GM18499 (cell line): ENCODE data around the gene NAGLU.
"Not testable (repeated sequence)": the region's sequence is repeated elsewhere in the genome, so short reads cannot be mapped to it uniquely, and the experiment has no call there.

Experiments
- ATAC-seq: cut with Tn5 transposase; IDR thresholded peaks from one replicate; pipeline ENCODE4 v1.9.1; 2021; ENCODE audit warnings: moderate number of reproducible peaks; ENCODE audit not compliant: insufficient read depth, unreplicated experiment

NAGLU gene

DNA sequence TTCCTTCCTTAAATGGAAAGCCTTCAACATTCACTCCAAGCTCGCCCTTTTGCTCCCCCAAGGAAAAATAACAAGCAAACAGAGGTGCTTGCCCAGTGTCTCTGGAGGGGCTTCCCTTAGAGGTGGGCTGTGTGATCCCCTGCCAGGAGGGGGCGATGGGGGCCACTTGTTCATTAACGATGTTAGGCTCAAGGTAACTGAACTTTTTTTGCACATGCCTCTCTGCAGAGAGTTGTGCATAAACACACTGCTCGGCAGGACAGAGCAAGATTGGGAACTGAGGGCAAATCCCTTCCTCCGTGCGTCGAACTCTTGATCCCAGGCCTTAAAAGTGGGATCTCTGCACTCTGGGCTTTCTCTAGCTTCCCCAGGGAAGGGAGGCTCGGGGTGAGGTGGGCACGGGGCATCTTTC lies 15.5 kb upstream of the NAGLU start:
- ATAC-seq: no peak

DNA sequence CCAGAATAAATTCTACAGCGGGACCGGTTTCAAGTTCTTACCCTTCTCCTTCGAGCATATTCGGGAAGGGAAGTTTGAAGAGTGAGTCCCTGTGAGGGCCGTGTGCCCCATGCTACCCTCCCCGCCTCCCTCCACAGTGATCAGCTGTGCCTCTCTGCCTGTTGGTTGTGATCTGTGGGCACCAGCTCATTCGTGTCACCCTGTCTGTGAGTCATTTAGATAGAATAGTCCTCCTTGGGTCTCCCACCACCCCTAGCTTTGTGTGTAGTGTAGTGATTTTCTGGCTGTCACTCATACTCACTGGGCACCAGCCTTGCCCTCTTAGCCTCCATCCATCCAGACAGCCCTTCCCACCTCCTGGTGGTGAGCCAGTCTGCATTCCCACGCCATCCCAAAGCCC lies 15.0 kb upstream of the NAGLU start:
- no peak for ATAC-seq

DNA sequence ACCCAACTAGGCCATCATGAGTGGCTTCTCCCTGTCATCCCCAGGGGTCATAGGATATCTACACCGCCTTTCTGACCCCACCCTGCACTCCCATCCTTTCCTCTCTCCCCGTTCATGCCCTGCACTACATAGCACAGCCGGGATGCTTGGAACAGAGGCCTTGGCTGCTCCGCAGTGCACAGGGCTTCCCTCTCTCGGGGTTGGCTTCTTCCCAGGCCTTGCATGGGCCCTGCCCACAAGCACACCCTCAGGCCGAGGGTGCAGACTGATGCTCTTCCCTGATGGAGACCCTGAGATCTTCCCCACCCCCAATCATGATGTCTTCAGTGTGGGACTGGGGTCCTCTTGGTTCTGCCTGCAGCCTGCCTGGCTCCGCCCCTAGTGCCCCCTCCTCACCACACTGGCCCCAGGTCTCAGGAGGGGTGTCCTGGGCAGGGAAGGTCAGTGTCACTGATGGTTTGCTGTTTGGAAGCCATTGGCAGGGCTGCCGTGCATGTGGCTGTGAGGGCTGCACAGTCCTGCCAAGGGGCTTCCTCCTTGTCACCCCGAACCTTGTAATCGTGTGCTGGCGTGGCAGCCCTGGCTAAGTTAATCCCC lies 14.3 kb upstream of the NAGLU start:
- ATAC-seq: no peak

DNA sequence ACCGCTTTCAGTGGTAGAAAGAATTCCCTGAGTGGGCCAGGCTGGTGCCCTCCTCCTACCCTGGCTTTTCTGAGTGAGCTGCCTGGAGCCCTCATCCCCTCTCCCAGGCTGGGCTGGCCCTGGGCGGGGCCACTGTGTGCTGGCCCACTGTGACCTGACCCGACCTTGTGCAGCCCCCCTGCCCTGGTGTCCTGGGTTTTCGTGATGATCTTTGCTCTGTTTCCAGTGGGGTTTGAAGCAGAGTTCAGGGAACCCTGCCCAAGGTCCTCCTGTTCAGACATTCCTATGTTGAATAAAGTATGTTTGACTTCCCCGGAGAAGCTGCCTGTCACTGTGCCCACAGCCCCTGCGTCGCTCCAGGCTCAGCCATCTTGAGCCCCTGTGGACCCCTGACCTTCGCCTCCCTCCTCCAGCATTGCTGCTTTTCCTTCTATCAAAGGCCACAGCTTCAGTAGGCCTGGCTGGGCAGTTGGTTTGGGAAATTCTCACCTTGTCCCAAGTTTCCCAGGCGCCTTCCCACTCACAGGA lies 13.7 kb upstream of the NAGLU start:
- no peak for ATAC-seq

DNA sequence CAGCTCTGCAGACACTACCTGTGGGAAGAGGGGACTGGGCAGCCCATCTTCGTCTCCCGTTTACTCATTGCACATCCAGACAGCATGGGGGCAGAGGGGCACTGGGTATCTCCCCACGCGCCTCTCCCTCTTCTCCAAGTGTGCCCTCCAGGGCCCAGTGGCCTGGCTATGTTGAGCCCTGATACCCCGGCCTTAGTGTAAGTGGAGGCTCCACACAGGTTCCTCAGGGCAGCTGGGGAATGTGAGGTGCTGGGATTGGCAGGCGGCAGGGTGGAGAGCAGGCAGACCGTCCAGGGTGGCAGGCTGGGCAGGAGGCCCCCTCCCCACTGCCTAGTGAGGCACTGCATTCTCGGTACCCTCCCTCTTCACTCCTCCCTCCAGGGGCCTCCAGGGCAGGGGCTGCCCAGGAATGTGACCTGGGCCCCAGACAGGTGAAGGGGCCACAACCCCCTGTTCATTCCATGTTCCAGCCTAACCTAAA lies 13.2 kb upstream of the NAGLU start:
- no peak for ATAC-seq

DNA sequence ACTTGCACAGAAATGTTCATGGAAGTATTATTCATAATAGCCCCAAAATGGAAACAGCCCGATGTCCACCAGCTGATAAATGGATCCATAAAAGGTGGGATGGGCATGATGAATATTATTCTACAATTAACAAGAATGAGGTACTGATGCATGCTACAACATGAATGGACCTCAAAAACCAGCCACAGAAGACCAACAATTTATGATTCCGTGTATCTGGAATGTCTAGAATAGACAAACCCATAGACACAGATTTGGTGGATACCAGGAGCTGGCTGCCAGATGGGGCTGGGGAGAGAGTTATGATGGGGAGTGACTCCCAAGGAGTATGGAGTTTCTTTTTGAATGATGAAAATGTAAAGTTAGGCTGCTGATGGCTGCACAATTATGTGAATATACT lies 10.8 kb upstream of the NAGLU start:
- ATAC-seq: no peak

DNA sequence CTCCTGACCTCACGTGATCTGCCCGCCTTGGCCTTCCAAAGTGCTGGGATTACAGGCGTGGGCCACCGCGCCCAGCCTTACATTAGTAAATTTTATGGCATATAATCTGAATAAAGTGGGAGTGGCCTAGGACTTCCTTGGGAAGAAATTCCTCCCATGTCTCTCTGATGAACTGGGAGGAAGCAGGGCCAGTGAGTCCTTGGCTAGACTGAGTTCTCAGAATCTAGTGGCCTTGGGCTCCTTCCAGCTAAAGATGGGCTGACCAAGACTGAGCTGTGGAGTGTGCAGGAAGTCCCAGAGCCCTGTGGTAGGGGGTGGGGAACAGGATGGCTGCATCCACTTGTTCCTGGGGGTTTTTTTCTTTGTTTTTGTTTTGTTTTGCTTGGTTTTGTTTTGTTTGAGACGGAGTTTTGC lies 10.0 kb upstream of the NAGLU start:
- ATAC-seq: no peak

DNA sequence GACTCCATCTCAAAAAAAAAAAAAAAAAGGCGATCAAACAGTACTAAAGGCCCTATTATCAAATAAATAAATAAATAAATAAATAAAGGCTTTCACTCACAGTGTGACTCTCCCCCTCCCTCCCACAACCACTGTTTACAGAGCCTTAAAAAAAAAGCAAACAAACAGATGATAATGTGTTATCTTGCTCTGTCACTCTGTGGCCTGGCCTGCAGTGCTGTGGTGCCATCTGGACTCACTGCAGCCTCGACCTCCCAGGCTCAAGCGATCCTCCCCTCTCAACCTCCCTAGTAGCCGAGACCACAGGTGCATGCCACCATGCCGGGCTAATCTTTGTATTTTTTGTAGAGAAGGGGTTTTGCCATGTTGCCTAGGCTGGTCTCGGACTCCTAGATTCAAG lies 8.1 kb upstream of the NAGLU start:
- ATAC-seq: no peak

DNA sequence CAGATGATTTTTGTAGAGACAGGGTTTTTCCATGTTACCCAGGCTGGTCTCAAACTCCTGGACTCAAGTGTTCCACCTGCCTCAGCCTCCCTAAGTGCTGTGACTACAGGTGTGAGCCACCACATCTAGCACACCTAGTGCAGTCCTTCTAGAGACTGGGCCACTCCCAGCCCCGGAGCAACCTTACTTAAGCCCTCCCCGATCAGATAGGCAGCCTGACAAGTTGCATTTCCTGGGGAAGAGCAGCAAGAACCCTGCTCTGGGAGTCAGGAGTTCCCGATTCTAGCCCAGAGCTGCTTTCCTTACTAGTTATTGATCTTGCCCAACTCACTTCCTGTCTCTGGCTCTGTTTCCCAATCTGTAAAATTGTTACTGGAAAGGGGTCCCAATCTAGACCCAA lies 7.0 kb upstream of the NAGLU start:
- ATAC-seq: no peak

DNA sequence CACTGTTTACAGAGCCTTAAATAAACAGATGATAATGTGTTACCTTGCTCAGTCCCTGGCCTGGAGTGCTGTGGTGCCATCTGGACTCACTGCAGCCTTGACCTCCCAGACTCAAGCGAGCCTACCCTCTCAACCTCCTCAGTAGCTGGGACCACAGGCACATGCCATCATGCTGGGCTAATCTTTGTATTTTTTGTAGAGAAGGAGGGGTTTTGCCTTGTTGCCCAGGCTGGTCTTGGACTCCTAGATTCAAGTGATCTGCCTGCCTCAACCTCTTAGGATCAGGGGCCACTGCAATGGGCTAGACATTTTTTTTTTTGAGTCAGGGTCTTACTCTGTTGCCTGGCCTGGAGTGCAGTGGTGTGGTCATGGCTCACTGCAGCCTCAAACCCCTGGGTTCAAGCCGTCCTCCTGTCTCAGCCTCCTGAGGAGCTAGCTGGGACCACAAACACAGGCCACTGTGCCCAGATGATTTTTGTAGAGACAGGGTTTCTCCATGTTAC lies 5.0 kb upstream of the NAGLU start:
- ATAC-seq: no peak

DNA sequence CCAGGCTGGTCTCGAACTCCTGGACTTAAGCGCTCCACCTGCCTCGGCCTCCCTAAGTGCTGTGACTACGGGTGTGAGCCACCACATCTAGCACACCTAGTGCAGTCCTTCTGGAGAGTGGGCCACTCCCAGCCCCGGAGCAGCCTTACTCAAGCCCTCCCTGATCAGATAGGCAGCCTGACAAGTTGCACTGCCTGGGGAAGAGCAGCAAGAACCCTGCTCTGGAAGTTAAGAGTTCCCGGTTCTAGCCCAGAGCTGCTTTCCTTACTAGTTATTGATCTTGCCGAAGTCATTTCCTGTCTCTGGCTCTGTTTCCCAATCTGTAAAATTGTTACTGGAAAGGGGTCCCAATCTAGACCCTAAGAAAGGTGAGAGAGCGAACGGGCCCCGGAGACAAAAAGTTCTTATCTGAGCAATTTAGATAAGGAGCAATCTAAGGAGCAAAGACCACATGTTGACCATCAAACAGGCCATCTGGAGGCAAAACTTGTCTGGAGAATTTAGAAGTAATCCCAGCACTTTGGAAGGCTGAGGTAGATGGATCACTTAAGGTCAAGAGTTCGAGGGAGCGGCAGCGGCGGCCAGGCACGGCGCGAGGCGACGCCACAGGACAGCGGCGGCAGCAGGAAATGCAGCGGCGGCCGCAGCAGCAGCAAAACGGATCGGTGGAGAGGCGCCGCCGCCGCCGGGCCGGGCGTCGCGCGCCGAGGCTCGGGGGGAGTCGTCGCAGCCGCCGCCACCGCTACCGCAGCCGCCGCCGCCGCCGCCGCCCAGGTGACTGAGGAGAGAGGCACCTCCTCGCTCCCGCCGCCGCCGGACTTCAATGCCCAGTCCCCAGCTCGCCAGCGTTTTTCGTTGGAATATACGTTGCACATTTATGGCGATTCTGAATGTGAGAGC lies 4.3 kb upstream of the NAGLU start:
- ATAC-seq: no peak

DNA sequence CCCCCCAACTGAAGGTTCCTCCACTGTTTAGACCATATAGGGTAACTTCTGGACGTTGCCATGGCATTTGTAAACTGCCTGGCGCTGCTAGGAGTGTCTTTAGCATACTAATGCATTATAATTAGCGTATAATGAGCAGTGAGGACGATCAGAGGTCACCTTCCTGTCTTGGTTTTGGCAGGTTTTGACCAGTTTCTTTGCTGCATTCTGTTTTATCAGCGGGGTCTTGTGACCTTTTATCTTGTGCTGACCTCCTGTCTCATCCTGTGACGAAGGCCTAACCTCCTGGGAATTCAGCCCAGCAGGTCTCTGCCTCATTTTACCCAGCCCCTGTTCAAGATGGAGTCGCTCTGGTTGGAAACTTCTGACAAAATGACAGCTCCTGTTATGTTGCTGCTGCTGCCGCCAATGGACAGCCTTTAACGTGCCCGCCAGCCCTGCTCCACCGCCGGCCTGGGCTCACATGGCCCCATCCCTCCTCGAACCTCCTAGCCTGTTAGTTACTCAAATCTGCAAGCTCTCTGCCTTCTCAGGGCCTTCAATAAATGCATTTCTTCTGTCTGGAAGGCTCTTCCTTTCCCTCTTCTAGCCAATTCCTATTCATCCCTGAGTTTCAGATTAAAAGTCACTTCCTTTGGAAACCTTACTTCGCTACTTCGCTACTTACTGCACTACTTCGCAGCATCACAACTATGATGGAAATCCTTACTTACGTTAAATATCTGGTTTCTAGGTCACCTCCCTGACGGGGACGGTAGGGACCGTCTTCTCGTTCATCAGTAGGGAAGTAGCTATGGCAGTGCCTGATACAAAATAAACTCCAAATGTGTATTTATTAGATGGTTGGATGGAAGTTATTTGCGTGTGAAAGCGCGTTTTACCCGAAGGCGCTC lies 640 bp upstream of the NAGLU start:
- ATAC-seq: no peak

DNA sequence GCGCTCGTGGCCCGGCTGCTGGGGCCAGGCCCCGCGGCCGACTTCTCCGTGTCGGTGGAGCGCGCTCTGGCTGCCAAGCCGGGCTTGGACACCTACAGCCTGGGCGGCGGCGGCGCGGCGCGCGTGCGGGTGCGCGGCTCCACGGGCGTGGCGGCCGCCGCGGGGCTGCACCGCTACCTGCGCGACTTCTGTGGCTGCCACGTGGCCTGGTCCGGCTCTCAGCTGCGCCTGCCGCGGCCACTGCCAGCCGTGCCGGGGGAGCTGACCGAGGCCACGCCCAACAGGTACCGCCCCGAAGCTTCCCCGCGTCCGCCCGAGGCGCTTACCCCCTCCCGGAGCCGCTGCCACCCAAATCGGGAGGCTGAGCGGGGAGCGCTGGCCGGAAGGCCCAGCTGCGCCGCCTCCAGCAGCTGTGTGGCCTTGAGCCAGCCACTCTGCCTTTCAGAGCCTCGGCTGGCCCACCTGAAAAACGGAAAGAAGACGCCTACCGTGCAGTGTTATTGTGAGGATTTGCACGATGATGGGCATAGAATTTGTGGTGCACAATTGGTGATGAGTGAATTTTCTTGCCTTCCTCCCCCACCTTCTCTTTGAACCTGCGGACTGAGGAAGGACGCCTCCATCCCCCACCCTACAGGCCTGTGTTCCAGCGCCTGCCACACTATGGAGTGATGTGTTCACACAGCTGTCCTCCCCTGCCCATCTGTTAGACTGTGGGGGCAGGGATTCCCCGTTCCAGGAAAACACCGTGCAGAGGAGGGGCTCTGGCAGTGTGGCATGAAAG lies 523 bp downstream of the NAGLU start:
- ATAC-seq: no peak

DNA sequence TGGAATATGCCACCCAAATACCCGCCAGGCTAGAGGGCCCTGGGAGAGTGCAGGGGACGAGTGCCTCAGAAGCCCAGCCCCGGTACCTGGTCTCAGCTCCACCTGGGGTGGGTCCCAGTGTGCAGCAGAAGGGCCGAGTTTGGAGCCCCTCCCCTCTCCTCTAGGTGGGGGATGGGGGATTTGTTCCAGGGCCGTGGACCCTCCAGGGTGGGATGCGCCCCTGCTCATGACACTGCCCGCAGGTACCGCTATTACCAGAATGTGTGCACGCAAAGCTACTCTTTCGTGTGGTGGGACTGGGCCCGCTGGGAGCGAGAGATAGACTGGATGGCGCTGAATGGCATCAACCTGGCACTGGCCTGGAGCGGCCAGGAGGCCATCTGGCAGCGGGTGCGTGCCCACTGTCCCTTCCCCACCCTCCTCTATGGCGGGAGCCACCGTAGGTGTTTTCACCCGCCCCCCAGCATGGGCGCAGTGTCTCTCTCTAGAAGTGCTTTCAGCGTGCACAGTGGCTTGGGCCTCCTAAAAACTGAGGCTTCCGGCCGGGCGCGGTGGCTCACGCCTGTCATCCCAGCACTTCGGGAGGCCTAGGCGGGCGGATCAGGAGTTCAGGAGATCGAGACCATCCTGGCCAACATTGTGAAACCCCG lies 1.2 kb downstream of the NAGLU start:
- no peak for ATAC-seq

DNA sequence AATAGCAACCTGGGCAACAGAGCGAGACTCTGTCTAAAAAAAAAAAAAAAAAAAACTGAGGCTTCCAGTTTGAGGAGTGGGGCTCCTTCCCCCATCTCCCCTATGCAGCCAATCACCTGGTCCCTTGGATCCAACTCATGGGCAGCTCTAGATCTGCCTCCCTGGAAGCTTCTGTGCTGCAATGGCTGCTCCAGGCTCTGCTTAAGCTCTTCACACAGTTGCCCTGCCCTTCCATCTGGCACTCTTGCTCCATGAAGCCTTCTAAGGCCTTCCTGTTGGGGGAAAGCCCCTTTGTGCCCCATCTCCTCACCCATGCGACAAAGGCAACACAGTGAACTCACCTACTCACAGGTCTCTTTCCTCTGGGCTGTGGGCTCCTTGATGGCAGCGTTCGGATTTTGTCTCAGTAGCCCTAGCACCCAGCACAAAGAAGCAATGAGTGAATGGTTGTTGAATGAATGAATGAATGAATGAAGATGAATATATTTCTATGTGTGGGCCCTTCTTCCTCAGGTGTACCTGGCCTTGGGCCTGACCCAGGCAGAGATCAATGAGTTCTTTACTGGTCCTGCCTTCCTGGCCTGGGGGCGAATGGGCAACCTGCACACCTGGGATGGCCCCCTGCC lies 1.9 kb downstream of the NAGLU start:
- ATAC-seq: no peak

DNA sequence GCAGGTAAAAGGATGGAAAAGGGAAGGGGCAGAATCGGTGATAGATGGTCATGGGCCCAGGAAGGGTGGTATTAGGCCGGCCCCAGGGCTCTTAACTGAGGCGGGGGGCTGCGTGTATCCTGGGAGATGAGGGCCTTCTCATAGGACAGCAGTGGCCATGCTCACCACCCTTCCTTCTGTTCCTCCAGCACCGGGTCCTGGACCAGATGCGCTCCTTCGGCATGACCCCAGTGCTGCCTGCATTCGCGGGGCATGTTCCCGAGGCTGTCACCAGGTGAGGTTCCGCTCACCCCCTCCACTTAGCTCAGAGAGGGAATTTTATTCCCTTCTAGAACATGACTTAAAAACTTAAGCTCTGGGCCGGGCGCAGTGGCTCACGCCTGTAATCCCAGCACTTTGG lies 2.4 kb downstream of the NAGLU start:
- no peak for ATAC-seq

DNA sequence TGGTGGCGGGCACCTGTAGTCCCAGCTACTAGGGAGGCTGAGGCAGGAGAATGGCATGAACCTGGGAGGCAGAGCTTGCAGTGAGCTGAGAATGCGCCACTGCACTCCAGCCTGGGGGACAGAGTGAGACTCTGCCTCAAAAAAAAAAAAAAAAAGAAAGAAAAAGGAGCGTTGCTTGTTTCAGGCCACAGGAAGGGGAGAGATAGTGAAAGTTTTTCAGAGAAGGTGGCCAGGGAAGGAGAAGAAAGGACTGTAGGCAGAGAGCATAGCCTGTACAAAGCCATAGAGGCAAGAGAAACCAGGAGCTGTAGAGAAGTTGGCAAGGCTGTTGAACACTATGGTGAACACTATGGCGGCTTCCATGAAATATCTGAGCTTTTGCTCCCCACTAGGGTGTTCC lies 4.5 kb downstream of the NAGLU start:
- ATAC-seq: not testable (repeated sequence)

DNA sequence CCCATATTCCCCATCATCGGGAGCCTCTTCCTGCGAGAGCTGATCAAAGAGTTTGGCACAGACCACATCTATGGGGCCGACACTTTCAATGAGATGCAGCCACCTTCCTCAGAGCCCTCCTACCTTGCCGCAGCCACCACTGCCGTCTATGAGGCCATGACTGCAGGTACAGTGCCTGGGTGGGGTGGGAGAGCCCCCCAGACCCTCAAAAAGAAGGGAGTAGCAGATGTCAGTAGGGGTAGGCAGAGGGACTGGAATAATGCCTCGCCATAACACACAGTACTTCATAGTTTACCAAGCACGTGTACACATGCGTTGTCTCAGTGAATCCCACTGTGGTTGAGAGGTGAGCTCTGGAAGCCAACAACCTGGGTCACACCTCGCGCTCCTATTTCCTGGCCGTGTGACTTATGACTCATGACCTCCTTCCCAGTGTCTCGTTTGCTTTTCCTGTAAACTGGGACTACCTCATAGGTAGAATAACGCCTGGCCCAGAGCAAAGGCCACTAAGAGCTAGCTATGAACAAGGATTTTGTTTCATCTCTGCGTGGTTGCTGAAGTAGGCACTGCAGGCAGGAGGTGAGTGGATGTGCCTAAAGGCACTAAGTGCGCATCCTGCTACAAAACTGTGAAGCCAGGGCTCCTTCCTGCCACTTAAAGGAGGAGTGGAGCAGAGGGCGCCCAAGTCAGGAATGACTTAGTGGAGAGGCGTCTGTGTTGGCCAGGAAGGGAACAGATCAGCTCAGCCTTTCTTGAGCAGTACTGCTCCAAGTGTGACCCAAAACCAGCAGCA lies 5.2 kb downstream of the NAGLU start:
- no peak for ATAC-seq
